HCT116 (cell line): ENCODE results near the gene MRRF. TPM values are rescaled to one million over a fixed set of nuclear protein-coding genes. Genes with fewer than 3 reads are reported as not detected.

ENCODE experiments used
- ATAC-seq: fragments of 200-7000 bp; cut with Tn5 transposase; 2 replicates; pipeline ENCODE4 v1.9.1; 2020; ENCODE audit warnings: mild to moderate bottlenecking, moderate library complexity
- BruUV-seq: library from RNA; stranded (reverse); fragments of 400-500 nt; replicated peaks from 2 replicates; lab custom pipeline; 2021; lab: Mats Ljungman, UMichigan
- CTCF ChIA-PET: fragments of 300-600 bp; sonication (Branson Sonifier 250); formaldehyde crosslinking; loops from one replicate; lab custom pipeline; 2021; ENCODE audit warnings: antibody characterized with exemption; lab: Charles Lee
- POLR2A ChIA-PET: fragments of 300-600, 350-600 bp; sonication (Branson Sonifier 250); formaldehyde crosslinking; loops from one replicate; lab custom pipeline; 2021; ENCODE audit warnings: antibody characterized with exemption; lab: Charles Lee
- RAD21 ChIA-PET, 2 experiments: fragments of 300-600 bp; sonication (Branson Sonifier 250); formaldehyde crosslinking; loops; one replicate each; lab custom pipeline; 2023; ENCODE audit warnings: low total read pairs in 2 of 2; ENCODE audit not compliant: uncharacterized antibody in 2 of 2, unreplicated experiment in 2 of 2, low non-redundant PET in 1 of 2; lab: Charles Lee
- DNase-seq: peaks from one replicate; pipeline ENCODE4 v3.0.0-alpha.2; 2010; ENCODE audit warnings: low read depth, low spot score
- H2AFZ ChIP-seq: fragments of 200-600 bp; shearing (Covaris generic), sonication (generic); 2 replicates; pipeline ENCODE4 v1.6.1; 2017; ENCODE audit warnings: low read depth, mixed run types, mixed read lengths, antibody characterized with exemption, low read length; ENCODE audit not compliant: poor library complexity, severe bottlenecking
- H3K27ac ChIP-seq: 2 replicates; pipeline ENCODE4 v1.5.1; 2012; ENCODE audit warnings: low read depth, low read length
- H3K27me3 ChIP-seq: fragments of 200-600 bp; sonication (generic); 2 replicates; pipeline ENCODE4 v1.6.1; 2016; ENCODE audit warnings: mixed run types, low read length, mixed read lengths; ENCODE audit not compliant: insufficient read depth
- H3K36me3 ChIP-seq, 2 experiments: fragments of 200-500 bp in 1 of 2; fragments of 200-600 bp in 1 of 2; sonication (Bioruptor generic) in 1 of 2; sonication (generic) in 1 of 2; 2 replicates each; pipeline versions ENCODE4 v1.5.1 to v1.6.1; 2014 to 2016; ENCODE audit warnings: low read length in 2 of 2, inconsistent platforms in 1 of 2, mixed read lengths in 1 of 2, mixed run types in 1 of 2; ENCODE audit not compliant: insufficient read depth in 2 of 2, control insufficient read depth in 1 of 2
- H3K4me1 ChIP-seq, 2 experiments: fragments of 200-600 bp in 1 of 2; sonication (generic) in 1 of 2; 2 replicates each; pipeline versions ENCODE4 v1.5.1 to v1.6.1; 2012 to 2017; ENCODE audit warnings: low read length in 2 of 2, inconsistent platforms in 1 of 2, mild to moderate bottlenecking in 1 of 2, mixed read lengths in 1 of 2, mixed run types in 1 of 2, moderate library complexity in 1 of 2; ENCODE audit not compliant: insufficient read depth in 2 of 2, control insufficient read depth in 1 of 2
- H3K4me2 ChIP-seq: fragments of 200-600 bp; sonication (generic); 2 replicates; pipeline ENCODE4 v1.6.1; 2017; ENCODE audit warnings: mixed run types, low read length, mixed read lengths
- H3K4me3 ChIP-seq, 2 experiments: fragments of 200-600 bp in 1 of 2; sonication (generic) in 1 of 2; replicated peaks in 1 of 2; 2 replicates each; pipeline ENCODE4 v1.5.1; 2011 to 2016; ENCODE audit warnings: low read length in 2 of 2, control low read depth in 1 of 2, low read depth in 1 of 2, mild to moderate bottlenecking in 1 of 2, mixed read lengths in 1 of 2, mixed run types in 1 of 2
- H3K79me2 ChIP-seq: fragments of 200-600 bp; sonication (generic); 2 replicates; pipeline ENCODE4 v1.6.1; 2017; ENCODE audit warnings: mild to moderate bottlenecking, mixed run types, low read length, moderate library complexity, mixed read lengths; ENCODE audit not compliant: insufficient read depth
- H3K9ac ChIP-seq: fragments of 200-600 bp; sonication (generic); 2 replicates; pipeline ENCODE4 v1.6.1; 2016; ENCODE audit warnings: low read length, mixed read lengths
- H3K9me2 ChIP-seq: fragments of 200-600 bp; sonication (generic), shearing (Covaris generic); 2 replicates; pipeline ENCODE4 v1.6.1; 2017; ENCODE audit warnings: mixed run types, mild to moderate bottlenecking, moderate library complexity; ENCODE audit not compliant: insufficient read depth
- H3K9me3 ChIP-seq, 2 experiments: fragments of 200-500 bp in 1 of 2; fragments of 200-600 bp in 1 of 2; sonication (Bioruptor generic) in 1 of 2; sonication (generic) in 1 of 2; 2 replicates each; pipeline ENCODE4 v1.6.1; 2014 to 2017; ENCODE audit warnings: low read length in 2 of 2, mixed read lengths in 2 of 2, inconsistent platforms in 1 of 2, low read depth in 1 of 2, mild to moderate bottlenecking in 1 of 2, mixed run types in 1 of 2, moderate library complexity in 1 of 2; ENCODE audit not compliant: control insufficient read depth in 1 of 2, insufficient read depth in 1 of 2
- H4K20me1 ChIP-seq: fragments of 200-600 bp; sonication (generic), shearing (Covaris generic); 2 replicates; pipeline ENCODE4 v1.6.1; 2017; ENCODE audit warnings: mixed run types, mild to moderate bottlenecking, moderate library complexity; ENCODE audit not compliant: insufficient read depth
- ATF3 ChIP-seq: IDR thresholded peaks from 2 replicates; pipeline ENCODE4 v1.6.1; 2012
- CBX3 ChIP-seq: IDR thresholded peaks from 2 replicates; pipeline ENCODE4 v1.6.1; 2012; ENCODE audit warnings: low read depth
- CEBPB ChIP-seq: IDR thresholded peaks from 2 replicates; pipeline ENCODE4 v1.6.1; 2012; ENCODE audit warnings: low read depth
- EGR1 ChIP-seq: IDR thresholded peaks from 2 replicates; pipeline ENCODE4 v1.6.1; 2012; ENCODE audit warnings: low read depth
- ELF1 ChIP-seq: IDR thresholded peaks from 2 replicates; pipeline ENCODE4 v1.6.1; 2012; ENCODE audit warnings: low read depth, borderline replicate concordance
- EZH2phosphoT487 ChIP-seq: fragments of 200-600 bp; IDR thresholded peaks from 2 replicates; pipeline ENCODE4 v1.6.1; 2018; ENCODE audit warnings: antibody characterized with exemption, borderline replicate concordance
- FOSL1 ChIP-seq: IDR thresholded peaks from 2 replicates; pipeline ENCODE4 v1.6.1; 2012; ENCODE audit warnings: low read depth
- JUND ChIP-seq: IDR thresholded peaks from 2 replicates; pipeline ENCODE4 v1.6.1; 2012
- POLR2AphosphoS5 ChIP-seq: IDR thresholded peaks from 2 replicates; pipeline ENCODE4 v1.6.1; 2011; ENCODE audit warnings: mild to moderate bottlenecking, low read depth, low read length, moderate library complexity
- RAD21 ChIP-seq: IDR thresholded peaks from 2 replicates; pipeline ENCODE4 v1.6.1; 2012; ENCODE audit warnings: low read depth, mild to moderate bottlenecking
- REST ChIP-seq: IDR thresholded peaks from 2 replicates; pipeline ENCODE4 v1.6.1; 2012; ENCODE audit warnings: low read depth
- SIN3A ChIP-seq: IDR thresholded peaks from 2 replicates; pipeline ENCODE4 v1.6.1; 2012; ENCODE audit warnings: low read depth
- SP1 ChIP-seq: IDR thresholded peaks from 2 replicates; pipeline ENCODE4 v1.6.1; 2012; ENCODE audit warnings: low read depth
- ZBTB33 ChIP-seq: IDR thresholded peaks from 2 replicates; pipeline ENCODE4 v1.6.1; 2011; ENCODE audit warnings: mild to moderate bottlenecking, low read length, moderate library complexity; ENCODE audit not compliant: insufficient replicate concordance; ENCODE audit errors: extremely low read depth
- ZFX ChIP-seq: fragments of 450-650 bp; IDR thresholded peaks from 2 replicates; pipeline ENCODE4 v1.6.1; 2017
- intact Hi-C: fragments of 100-400 bp; cut with micrococcal nuclease; formaldehyde crosslinking; loops from 2 replicates; pipeline ENCODE4 v1.10.0; 2022
- total RNA-seq: library from RNA; stranded (reverse); gene quantifications from one replicate; pipeline ENCODE4 v1.2.1, GENCODE V29; 2021; ENCODE audit not compliant: unreplicated experiment

Gene MRRF
- total RNA-seq, 1 experiment from 2014 or later: 88.6 TPM

- CTCF ChIA-PET: no interaction called here
- H3K79me2 ChIP-seq: peaks cover 100% of the 10 kb centered on the region
- no TSS peak for BruUV-seq
These were observed 12.7 kb downstream of the MRRF start for GRCh38 chr9:122277285-122277897.

GRCh38 chr9:122281368-122281767, 16.7 kb downstream of the MRRF start:
- Histone ChIP-seq H3K27me3 (no peaks in the 10 kb centered on the region), H2AFZ (no peak overlapping the region), H3K9me3 (peaks cover 3 to 5% of the 10 kb centered on the region in 2 experiments; a peak in 2 of 4 replicates), H3K9me2 (no peaks in the 10 kb centered on the region), H3K79me2 (peaks cover 82% of the 10 kb centered on the region), H3K4me3 (no peak overlapping the region), H3K4me1 (no peaks in the 10 kb centered on the region), H3K36me3 (peaks cover 10 to 29% of the 10 kb centered on the region in 2 experiments), H3K9ac (no peak overlapping the region), H3K4me2 (no peak overlapping the region), H3K27ac (no peak overlapping the region), H4K20me1 (peaks cover 9% of the 10 kb centered on the region; the same call in 1 of the 2 replicates)
- ChIA-PET CTCF (no interaction called here), RAD21 (no interaction called here), POLR2A (no interaction called here)
- BruUV-seq: no TSS peak
- intact Hi-C loops: no loop called here
- ATAC-seq: no peak
- DNase-seq: no peak
- TF ChIP-seq CEBPB (no peak), SP1 (no peak), SIN3A (no peak), ATF3 (no peak), CBX3 (no peak), REST (no peak), ZFX (no peak), POLR2AphosphoS5 (no peak), FOSL1 (no peak), EGR1 (no peak), RAD21 (no peak)

More at GRCh38 chr9:122277285-122277897, 12.7 kb downstream of the MRRF start:
- H3K27me3 ChIP-seq: no peaks in the 10 kb centered on the region
- no peak overlapping the region for H3K27ac ChIP-seq
- RAD21 ChIA-PET: no interaction called here
- no peaks in the 10 kb centered on the region for H3K4me1 ChIP-seq
- intact Hi-C loops: no loop called here
- no peaks in the 10 kb centered on the region for H3K9me2 ChIP-seq
- peaks cover 6 to 49% of the 10 kb centered on the region in 2 experiments for H3K36me3 ChIP-seq
- H3K4me3 ChIP-seq: no peak overlapping the region
- POLR2A ChIA-PET: no interaction called here
- no peak for TF ChIP-seq ELF1
- no peak for TF ChIP-seq CEBPB
- no peak for TF ChIP-seq EZH2phosphoT487
- TF ChIP-seq ZBTB33: no peak
- TF ChIP-seq JUND: no peak
- H3K9ac ChIP-seq: no peak overlapping the region
- peaks cover 3 to 13% of the 10 kb centered on the region in 2 experiments; a peak in 2 of 4 replicates for H3K9me3 ChIP-seq
- peaks cover 9% of the 10 kb centered on the region; the same call in 1 of the 2 replicates for H4K20me1 ChIP-seq
- no peak for ATAC-seq
- no peak for DNase-seq
- H2AFZ ChIP-seq: no peak overlapping the region
- no peak overlapping the region for H3K4me2 ChIP-seq
